Fibroblast of mammary gland (primary cell): ENCODE results near the gene WNT16.

Source experiments
- DNase-seq: peaks from one replicate; pipeline ENCODE4 v3.0.0-alpha.2; 2010; ENCODE audit warnings: low read depth
- H3K4me3 ChIP-seq: 2 replicates; pipeline ENCODE4 v1.5.1; 2011; ENCODE audit warnings: low read depth, mild to moderate bottlenecking, low read length, moderate library complexity; ENCODE audit not compliant: control insufficient read depth
- CTCF ChIP-seq: conservative IDR thresholded peaks from 2 replicates; pipeline ENCODE4 v1.5.1; 2011; ENCODE audit warnings: low read depth, low read length, inconsistent platforms; ENCODE audit not compliant: control insufficient read depth, insufficient read depth

The WNT16 gene

GRCh38 chr7:121376979-121377378 is 48.2 kb downstream of the WNT16 start:
- no peak for TF ChIP-seq CTCF
- no peak overlapping the region for H3K4me3 ChIP-seq
- DNase-seq, result no peak

DNA sequence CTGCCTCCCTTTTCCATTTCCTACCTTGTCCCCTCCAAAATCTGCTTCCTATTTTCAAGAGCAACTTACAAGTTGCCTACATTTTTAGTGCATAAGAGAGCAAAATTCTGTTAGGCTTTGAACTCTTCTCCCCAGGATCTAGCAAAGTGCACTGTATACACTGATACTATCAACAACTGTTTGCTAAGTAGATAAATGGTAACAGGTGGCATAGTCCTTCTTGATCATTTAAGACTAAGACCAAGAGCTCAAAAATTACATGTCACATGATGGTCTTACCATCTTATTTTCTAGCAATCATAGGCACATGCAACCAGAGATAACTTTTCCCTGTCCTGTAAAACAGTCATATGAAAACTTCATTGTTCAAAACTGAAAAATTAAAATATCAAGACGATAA is 51.1 kb downstream of the WNT16 start:
- TF ChIP-seq CTCF, result no peak
- no peak overlapping the region for H3K4me3 ChIP-seq

GRCh38 chr7:121382473-121382872 is 53.7 kb downstream of the WNT16 start:
- no peak for DNase-seq
- no peak overlapping the region for H3K4me3 ChIP-seq
- no peak for TF ChIP-seq CTCF

More for the DNA sequence above, 51.1 kb downstream of the WNT16 start:
- no peak for DNase-seq

DNA sequence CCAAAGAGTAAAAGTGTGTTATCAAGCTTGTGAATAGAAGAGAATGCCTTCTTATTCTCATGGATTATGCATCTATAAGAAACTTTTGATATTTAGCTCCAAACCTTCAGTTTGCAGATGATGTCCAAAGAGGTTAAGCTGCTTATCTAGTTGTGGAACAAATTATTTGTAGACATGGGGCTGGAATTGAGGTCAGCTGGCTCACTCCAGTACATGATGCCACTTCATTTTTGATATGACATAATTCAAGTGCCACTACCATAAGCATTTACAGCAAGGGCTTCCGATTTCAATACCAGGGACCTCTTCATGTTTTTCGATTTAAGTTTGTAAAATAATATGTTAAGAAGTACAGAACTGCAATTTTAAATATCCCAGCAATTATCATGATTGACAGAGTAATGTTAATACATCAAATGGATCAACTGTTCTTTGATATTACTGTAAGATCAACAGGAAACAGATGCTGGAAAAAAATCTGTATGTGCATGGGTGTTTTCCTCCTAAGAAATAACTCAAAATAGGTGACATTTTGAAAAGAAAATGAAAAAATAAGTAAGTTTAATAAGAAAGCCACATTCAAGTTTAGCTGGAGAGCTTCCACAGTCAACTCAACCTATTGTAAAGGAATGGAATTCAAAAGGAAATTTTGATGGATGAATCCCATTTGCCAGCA is 54.6 kb downstream of the WNT16 start:
- no peak for TF ChIP-seq CTCF

GRCh38 chr7:121384265-121384664 is 55.5 kb downstream of the WNT16 start:
- no peak overlapping the region for H3K4me3 ChIP-seq
- no peak for DNase-seq
- TF ChIP-seq CTCF, result no peak

More for the DNA sequence above, 54.6 kb downstream of the WNT16 start:
- DNase-seq, result no peak
- no peak overlapping the region for H3K4me3 ChIP-seq

DNA sequence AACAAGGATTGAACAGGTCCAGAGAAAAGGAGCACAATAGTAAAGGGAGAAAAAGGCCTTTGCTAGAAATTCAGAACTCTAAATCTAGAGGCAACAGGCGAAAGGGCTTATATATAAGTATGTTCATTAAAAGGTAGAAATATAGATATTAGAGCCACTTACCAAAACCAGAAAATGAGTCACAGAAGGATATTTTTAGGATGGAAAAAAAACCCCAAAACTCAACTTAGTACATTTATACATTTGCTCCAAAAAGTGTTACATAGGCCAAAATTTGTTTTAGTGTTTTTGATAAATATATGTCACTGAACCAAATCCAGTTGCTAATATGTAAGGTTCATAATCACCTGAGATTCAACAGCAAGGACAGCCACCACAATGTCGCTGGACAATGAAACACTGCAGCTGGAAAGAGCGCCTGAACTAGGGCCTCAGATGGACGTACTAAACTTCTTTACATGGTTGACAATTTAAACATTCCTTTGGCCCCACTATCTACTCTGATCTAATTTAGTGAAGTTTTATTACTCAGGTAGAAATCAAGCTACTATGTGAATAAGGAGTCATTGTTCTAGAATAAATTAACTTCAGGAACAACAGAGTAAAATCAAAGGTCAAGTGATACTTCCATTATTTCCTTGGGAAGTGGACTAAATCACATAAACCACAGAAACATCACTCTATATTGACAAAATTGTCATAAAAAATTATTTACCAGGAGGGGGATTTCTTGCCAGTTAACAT is 56.4 kb downstream of the WNT16 start:
- no peak for DNase-seq
- H3K4me3 ChIP-seq, result no peak overlapping the region
- TF ChIP-seq CTCF, result no peak
